Small intestine (tissue), 7 donors: ENCODE measurements around the gene SPNS3. TPM values are rescaled to one million over a fixed set of nuclear protein-coding genes. Genes with fewer than 3 reads are reported as not detected.
A peak's percentile ranks its signal among the peaks of the same experiment; 100 is the strongest.

Experiments
- DNase-seq, 2 donors: peaks; one replicate each; pipeline versions ENCODE4 v3.0.0 to v3.0.0-alpha.2; 2013
- FAIRE-seq: peaks from 2 replicates; lab custom pipeline; 2012; peaks lifted over from hg19 to GRCh38; lab: Jason Lieb, UNC
- H3K27ac ChIP-seq, 3 donors: one replicate each; pipeline ENCODE4 v1.5.1; 2013; ENCODE audit warnings: low read length in 2 of 3, mild to moderate bottlenecking in 2 of 3, control low read depth in 1 of 3, inconsistent platforms in 1 of 3, low read depth in 1 of 3, moderate library complexity in 1 of 3
- H3K27me3 ChIP-seq, 3 donors: one replicate each; pipeline ENCODE4 v1.6.1; 2013; ENCODE audit warnings: low read length in 3 of 3, inconsistent platforms in 1 of 3; ENCODE audit not compliant: control insufficient read depth in 3 of 3, insufficient read depth in 3 of 3
- H3K36me3 ChIP-seq, 3 donors: one replicate each; pipeline ENCODE4 v1.6.1; 2013; ENCODE audit warnings: low read length in 3 of 3, inconsistent platforms in 1 of 3, low read depth in 1 of 3, mild to moderate bottlenecking in 1 of 3, moderate library complexity in 1 of 3; ENCODE audit not compliant: control insufficient read depth in 3 of 3, insufficient read depth in 2 of 3
- H3K4me1 ChIP-seq, 3 donors: one replicate each; pipeline ENCODE4 v1.6.1; 2013; ENCODE audit warnings: low read length in 2 of 3, inconsistent platforms in 1 of 3, low read depth in 1 of 3, mild to moderate bottlenecking in 1 of 3, moderate library complexity in 1 of 3; ENCODE audit not compliant: control insufficient read depth in 3 of 3, insufficient read depth in 2 of 3
- H3K4me3 ChIP-seq, 3 donors: one replicate each; pipeline ENCODE4 v1.5.1; 2013; ENCODE audit warnings: low read length in 3 of 3, control low read depth in 1 of 3, inconsistent platforms in 1 of 3, low read depth in 1 of 3, mild to moderate bottlenecking in 1 of 3, moderate library complexity in 1 of 3
- H3K9me3 ChIP-seq, 2 donors: one replicate each; pipeline ENCODE4 v1.6.1; 2013; ENCODE audit warnings: low read depth in 1 of 2, low read length in 1 of 2; ENCODE audit not compliant: control insufficient read depth in 2 of 2, insufficient read depth in 1 of 2
- WGBS, 3 donors: extraction: QIAGEN DNeasy Blood & Tissue Kit; methylation state at CpG; one replicate each; pipeline ENCODE4 v1.1.7; 2013; 5-methylcytosine and 5-hydroxymethylcytosine counted together
- polyA plus RNA-seq, 4 donors: library from polyadenylated mRNA; stranded (reverse) in 3 of 4; unstranded in 1 of 4; fragments of 200-250 nt in 3 of 4; fragments of 120-200 nt in 1 of 4; gene quantifications; one replicate each; pipeline versions ENCODE4 v1.2.1 to v1.2.3, GENCODE V29; 2013
- donor health status: healthy with polysubstance abuse.
- donor health status: control.
- donor health status: control.
- donor health status: Bipolar disorder and iron deficiency.
- donor health status: healthy.

SPNS3 gene
- polyA plus RNA-seq, 4 donors, result 0.45 to 8.1 (median 2.4) TPM

DNA sequence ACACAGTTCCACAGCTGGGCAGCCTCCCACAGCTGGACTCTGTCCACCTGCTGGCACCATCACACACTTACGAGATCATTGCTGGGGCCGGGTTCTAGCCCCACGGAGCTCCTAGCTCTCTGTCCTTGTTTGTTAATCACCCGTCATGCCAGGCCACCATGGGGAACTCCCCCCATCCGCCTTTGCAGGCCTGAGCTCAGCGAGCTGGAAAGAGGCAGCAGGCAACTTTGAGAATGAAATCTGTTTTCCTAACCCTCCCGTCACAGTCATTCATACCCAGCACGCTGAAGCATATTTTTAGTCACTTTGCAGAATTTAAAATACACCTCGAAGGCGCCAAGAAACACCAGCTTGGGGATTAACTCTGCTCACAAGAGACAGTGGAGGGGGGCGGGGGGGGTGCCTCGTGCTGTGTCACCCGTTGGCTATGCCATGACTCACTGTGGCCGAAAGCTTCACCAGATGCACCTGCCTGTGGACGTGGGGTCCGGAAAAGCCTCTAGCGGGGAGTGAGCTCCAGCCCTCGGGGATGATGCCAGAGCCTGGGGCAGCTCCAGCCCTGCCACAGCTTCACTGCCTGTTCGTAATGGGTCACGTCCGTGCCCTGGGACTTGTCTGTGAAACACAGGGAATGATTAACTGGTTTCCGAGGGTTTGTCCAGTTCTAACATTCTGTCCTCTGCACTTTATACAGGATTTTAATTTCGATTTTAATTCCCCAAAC lies 63.5 kb downstream of the SPNS3 start:
- peaks cover 0 to 7% (median 2%) of the 10 kb centered on the region in 3 donors for H3K27me3 ChIP-seq
- no peak overlapping the region for H3K27ac ChIP-seq
- no peaks in the 10 kb centered on the region for H3K9me3 ChIP-seq
- no peaks in the 10 kb centered on the region for H3K36me3 ChIP-seq
- FAIRE-seq (no peak), DNase-seq (no peak)
- 48 to 71% (median 61%) methylated on average over 23 of the region's 23 CpGs for WGBS, 3 donors
- H3K4me1 ChIP-seq, result peaks cover 7 to 41% (median 7%) of the 10 kb centered on the region in 3 donors
- no peak overlapping the region for H3K4me3 ChIP-seq

- Histone ChIP-seq H3K27ac (peak within 1 kb of the TSS; percentile 30 to 50 (median 39)), H3K4me3 (peak within 1 kb of the TSS; percentile 36 to 74 (median 46)), H3K36me3 (peaks cover 0 to 14% (median 0%) of the 10 kb centered on the region in 3 donors), H3K27me3 (peaks cover 0 to 7% (median 2%) of the 10 kb centered on the region in 3 donors), H3K4me1 (peaks cover 4 to 28% (median 7%) of the 10 kb centered on the region in 3 donors), H3K9me3 (no peaks in the 10 kb centered on the region)
- 0 to 1% (median 1%) methylated on average over 25 to 117 of the region's 117 CpGs for WGBS, 3 donors
- FAIRE-seq, result no peak
- DNase-seq, result peak; percentile 73 to 84
These were observed 65.0 kb downstream of the SPNS3 start, which contains the start of gene SPNS2 for GRCh38 chr17:4498461-4499397. SPNS2 (plus strand) TSS chr17:4498881; CDS start chr17:4499048, 167 bp downstream.

GRCh38 chr17:4499431-4500190 lies 65.9 kb downstream of the SPNS3 start:
- H3K4me3 ChIP-seq, result peak overlapping the region; percentile 36 to 74 (median 46)
- WGBS, 3 donors, result 0% methylated on average over 48 to 53 of the region's 53 CpGs
- H3K9me3 ChIP-seq, result no peaks in the 10 kb centered on the region
- DNase-seq (peak; percentile 38 to 80), FAIRE-seq (no peak)
- peak overlapping the region; percentile 30 to 50 (median 39) for H3K27ac ChIP-seq
- H3K4me1 ChIP-seq, result peaks cover 4 to 28% (median 7%) of the 10 kb centered on the region in 3 donors
- peaks cover 0 to 20% (median 0%) of the 10 kb centered on the region in 3 donors for H3K36me3 ChIP-seq
- H3K27me3 ChIP-seq, result peaks cover 0 to 7% (median 2%) of the 10 kb centered on the region in 3 donors

DNA sequence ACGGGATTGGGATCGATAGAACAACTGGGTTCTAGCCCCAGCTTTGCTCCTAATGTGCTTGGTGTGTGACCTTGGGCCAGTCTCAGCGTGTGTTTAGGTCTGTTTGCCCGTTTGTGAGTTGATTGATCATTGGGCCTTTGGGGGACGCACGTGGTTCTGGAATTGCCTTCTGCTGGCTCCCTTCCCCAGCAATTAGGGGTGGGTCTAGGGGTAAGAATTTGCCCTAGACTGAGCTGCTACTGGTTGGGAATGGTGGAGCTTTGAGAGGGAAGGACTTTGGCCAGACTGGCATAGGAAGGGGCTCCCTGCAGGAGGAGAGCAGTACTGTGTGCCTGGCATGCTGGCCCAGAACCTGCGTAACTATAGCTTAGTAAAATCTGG lies 66.4 kb downstream of the SPNS3 start:
- WGBS, 3 donors, result 3 to 14% (median 4%) methylated on average over 7 of the region's 7 CpGs
- H3K27ac ChIP-seq, result peak overlapping the region in 1 of 3 donors; percentile 43
- peaks cover 4 to 28% (median 7%) of the 10 kb centered on the region in 3 donors for H3K4me1 ChIP-seq
- peak; percentile 58 to 62 for DNase-seq
- FAIRE-seq, result no peak
- H3K36me3 ChIP-seq, result peaks cover 0 to 26% (median 0%) of the 10 kb centered on the region in 3 donors
- H3K9me3 ChIP-seq, result no peaks in the 10 kb centered on the region
- H3K27me3 ChIP-seq, result peaks cover 0 to 7% (median 2%) of the 10 kb centered on the region in 3 donors
- H3K4me3 ChIP-seq, result peak overlapping the region; percentile 36 to 74 (median 46)

- peak overlapping the region in 1 of 3 donors; percentile 40 for H3K27ac ChIP-seq
- H3K36me3 ChIP-seq, result peaks cover 0 to 35% (median 0%) of the 10 kb centered on the region in 3 donors
- DNase-seq (no peak), FAIRE-seq (no peak)
- no peak overlapping the region for H3K4me3 ChIP-seq
- peaks cover 0 to 7% (median 2%) of the 10 kb centered on the region in 3 donors for H3K27me3 ChIP-seq
- peaks cover 4 to 35% (median 7%) of the 10 kb centered on the region in 3 donors for H3K4me1 ChIP-seq
- 10 to 35% (median 16%) methylated on average over 3 of the region's 3 CpGs for WGBS, 3 donors
- no peaks in the 10 kb centered on the region for H3K9me3 ChIP-seq
These were observed 67.7 kb downstream of the SPNS3 start for GRCh38 chr17:4501295-4501949.

- no peak for DNase-seq
- Histone ChIP-seq H3K27me3 (peaks cover 0 to 7% (median 2%) of the 10 kb centered on the region in 3 donors), H3K4me3 (no peak overlapping the region), H3K4me1 (peaks cover 4 to 33% (median 7%) of the 10 kb centered on the region in 3 donors), H3K36me3 (peaks cover 0 to 35% (median 0%) of the 10 kb centered on the region in 3 donors), H3K9me3 (no peaks in the 10 kb centered on the region), H3K27ac (no peak overlapping the region)
- 53 to 74% (median 54%) methylated on average over 18 of the region's 18 CpGs for WGBS, 3 donors
- FAIRE-seq, result no peak
These were observed 68.9 kb downstream of the SPNS3 start for GRCh38 chr17:4502466-4503154.
